Activated CD4-positive, alpha-beta T cell treated with anti-CD3 and anti-CD28 coated beads for 24 hours (primary cell): ENCODE data around the gene ZNF516.

Experiments
- DNase-seq, 2 donors: peaks; one replicate each; pipeline ENCODE4 v3.0.0-alpha.2; 2020; ENCODE audit warnings: low read depth in 2 of 2

The ZNF516 gene

DNA sequence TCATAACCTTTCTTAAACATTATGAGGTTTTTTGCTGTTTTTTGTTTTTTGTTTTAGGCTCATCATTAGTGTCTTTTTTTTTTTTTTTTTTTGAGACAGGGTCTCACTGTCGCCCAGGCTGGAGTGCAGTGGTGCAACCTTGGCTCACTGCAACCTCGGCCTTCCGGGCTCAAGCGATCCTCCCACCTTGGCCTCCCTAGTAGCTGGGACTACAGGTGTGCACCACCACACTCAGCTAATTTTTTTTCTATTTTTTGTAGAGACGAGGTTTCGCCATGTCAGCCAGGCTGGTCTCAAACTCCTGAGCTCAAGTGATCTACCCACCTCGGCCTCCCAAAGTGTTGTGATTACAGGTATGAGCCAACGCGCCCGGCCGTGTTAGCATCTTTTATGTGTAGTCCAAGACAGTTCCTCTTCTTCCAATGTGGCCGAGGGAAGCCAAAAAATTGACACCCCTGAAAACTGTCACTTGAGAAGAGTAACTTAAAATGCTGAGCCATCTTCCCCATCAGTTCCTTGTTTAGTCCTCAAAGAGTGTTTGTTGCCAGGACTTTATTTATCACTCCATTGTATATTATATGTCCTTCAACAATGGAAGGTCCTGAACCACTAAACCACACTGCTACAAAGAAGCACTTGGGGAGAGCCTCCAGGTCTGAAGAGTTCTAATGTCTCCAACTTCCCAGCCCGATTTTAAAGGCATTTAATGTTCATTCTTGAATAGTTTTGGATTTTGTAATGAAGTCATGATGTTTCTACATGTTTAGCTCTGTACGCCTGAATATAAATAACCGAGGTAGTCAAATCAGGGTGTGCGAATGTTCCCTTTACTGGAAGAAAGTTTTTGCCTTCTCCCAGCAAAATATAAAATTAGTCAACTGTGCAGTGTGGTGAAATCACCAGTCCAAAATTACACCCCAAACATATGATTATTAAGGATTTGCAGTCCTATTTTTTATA, 26.4 kb downstream of the ZNF516 start:
- DNase-seq: no peak

DNA sequence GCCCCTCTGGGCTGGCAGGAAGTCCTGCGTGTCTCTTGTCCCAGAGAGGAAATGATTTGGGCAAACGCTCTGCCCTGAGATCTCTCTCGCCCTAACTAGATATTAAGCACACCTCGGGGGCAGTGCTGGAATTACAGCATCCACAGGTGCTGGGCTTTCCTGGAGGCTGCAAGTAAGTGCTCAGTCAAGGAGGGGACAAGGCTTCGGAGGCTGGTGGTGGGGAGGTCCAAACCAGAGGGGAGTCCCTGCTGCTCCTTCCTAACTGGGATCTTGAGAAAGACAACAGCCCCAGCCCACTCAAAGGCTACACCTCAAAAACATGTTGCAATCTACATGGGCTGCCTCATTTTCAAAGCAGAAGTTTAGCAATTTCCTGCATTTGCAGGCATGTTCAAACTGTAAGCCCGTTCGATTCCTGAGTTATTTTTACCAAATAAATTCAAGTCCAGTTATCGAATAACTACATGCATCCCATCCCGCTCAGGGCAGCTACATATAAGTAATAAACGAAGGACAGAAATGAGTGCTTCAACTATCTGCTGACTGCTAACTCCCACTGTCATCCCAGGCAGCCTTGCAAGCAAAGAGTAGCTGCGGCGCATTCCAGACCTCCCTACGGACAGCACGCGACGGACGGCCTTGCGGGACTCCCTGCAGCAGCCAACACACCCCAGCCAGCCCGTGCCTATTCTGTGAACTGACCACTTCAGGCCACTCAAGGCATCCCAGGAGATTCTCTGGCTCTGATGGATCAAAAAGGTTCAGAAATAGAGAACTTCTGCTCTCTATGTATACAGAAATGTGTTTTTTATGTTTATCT, 27.5 kb downstream of the ZNF516 start:
- DNase-seq: no peak

DNA sequence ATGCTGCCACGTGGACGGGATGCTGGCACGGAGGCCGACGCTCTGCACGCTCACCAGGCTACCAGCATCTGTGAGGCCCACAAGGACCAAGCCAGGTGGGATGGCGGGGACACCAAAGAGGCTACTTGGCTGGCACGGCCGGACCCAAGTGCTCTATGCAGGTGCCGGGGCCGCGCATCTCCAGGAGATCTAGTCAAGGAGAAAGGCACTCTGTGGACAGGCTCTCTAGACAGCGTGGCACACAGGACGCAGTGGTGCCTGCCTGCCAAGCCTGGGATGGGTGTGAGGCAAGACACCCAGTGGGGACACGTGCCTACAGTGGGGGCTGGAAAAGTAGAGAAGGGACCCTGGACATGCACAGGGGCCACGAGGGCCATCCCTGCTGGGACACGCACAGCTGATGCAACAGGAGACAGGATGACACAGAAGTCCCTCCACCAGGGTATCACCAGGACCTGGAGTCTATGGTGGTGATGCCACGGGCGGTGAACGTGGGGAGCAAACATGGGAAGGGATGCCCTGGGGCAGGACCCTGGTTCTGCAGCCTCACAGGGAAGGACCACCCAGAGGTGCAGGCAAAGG, 28.5 kb downstream of the ZNF516 start:
- no peak for DNase-seq

DNA sequence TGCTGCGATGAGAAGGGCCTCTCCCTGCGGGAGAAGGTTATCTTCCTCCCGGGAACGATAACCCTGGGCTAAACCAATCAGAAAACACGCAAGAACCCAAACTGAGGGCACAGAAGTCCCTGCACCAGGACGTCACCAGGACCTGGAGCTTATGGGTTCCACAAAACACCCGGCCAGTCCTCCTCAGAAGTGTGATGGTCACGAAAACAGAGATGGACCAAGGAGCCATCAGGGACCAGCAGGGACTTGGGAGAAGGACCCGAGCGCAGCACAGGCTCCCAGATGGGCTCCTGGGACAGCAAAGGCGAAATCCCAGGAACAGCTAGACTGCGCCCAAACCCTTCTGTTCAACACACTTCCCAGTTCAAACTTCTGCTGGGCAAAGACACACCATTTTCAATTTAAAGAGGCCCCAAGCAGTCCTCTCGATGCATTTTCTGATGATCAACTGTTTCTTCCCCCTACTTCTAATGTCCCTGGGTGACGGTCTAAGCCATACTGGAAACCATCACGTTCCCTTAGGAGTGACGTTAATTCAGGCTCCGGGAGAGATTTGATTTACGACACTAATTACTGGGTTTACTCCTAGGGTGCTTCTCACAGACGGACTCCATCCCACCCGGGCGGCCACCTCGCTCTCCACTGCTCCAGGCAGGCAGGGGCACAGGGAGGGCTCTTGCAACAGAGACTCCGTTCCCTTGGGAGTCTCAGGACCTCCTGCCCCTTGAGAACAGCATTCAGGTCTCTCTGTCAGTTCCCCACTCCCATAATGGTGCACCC, 29.2 kb downstream of the ZNF516 start:
- DNase-seq: no peak

DNA sequence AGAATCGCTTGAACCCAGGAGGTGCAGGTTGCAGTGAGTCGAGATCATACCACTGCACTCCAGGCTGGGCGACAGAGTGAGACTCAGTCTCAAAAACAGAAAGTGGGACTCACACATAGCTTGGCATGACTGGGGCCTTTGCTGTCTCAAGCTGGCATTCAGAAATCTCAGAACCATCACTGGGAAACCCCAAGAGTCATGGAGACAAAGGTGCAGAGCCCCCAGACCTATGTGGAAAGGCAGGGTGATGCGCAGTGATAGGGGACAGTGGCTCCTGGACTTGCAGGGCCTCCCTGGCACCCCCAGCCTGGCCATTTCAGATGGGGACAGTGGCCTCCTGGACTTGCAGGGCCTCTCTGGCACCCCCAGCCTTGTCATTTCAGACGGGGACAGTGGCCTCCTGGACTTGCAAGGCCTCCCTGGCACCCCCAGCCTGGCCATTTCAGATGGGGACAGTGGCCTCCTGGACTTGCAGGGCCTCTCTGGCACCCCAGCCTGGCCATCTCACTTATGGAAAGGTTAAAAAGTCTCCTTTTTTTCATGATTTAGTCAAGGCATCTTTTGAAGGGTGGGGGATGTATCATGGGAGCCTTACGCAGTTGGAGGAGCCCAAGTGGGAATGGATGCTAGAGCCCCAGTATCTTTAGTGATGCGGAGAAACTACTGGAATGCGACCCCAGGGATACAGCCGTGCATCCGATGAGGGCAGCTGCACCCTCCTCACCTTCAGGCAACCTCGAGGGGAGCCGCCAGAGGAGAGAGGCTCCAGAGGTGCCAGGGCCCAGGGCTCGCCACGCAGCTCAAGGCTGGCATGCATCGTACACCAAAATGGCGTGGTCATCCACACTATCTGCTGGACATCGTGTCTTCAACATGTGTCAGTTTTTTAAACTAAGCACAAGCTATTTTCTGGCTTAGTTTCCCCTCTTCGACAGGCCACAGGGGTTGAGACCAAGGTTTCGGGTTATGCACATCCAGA, 30.5 kb downstream of the ZNF516 start:
- no peak for DNase-seq

DNA sequence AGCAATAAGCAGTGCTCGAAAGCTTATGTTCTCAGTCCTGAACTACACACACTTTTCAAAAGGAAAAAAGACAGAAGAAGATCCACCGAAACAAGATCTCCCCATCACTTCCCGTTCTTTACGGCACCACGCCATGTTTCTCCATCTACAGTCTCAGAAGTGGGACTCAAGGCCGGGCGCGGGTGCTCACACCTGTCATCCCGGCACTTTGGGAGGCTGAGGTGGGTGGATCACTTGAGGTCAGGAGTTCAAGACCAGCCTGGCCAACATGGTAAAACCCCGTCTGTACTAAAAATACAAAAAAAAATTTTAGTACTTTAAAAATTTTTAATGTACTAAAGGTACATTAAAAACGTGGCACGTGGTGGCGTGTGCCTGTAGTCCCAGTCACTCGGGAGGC, 31.2 kb downstream of the ZNF516 start:
- DNase-seq: no peak

DNA sequence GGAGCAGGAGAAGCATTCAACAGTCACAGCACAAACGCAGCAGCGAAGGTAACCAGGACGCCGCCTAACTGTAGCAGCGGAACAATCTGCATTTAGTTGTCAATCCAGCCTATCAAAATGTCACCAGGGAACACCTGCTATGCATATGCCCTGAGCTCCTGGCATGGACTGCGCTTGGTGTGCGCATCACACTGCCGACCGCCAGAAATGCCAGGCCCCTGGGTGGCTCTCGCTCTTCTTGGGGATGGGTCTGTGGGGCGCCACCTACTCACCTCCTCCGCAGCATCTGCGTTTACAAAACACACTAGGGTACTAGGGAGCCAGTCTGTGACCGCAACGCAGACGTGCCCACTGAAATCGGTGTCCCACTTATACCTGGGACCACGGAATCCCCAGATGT, 31.7 kb downstream of the ZNF516 start:
- DNase-seq: no peak

DNA sequence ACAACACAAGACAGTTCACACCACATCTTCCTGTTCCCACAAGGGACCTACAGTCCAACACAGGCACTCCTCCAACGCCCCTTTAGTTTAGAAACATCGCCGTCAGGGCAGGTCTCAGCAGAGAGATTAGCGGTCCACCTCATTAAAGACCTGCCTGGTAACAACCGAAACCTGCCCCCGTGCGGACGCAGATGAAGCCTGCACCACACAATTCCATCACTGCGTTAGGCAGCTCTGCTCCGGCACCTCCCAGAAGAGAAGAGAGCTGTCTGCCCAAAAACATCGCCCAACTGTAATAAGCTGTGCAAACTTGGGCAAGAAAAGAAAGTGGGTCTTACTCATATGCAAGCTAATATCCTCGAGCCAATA, 32.7 kb downstream of the ZNF516 start:
- no peak for DNase-seq

DNA sequence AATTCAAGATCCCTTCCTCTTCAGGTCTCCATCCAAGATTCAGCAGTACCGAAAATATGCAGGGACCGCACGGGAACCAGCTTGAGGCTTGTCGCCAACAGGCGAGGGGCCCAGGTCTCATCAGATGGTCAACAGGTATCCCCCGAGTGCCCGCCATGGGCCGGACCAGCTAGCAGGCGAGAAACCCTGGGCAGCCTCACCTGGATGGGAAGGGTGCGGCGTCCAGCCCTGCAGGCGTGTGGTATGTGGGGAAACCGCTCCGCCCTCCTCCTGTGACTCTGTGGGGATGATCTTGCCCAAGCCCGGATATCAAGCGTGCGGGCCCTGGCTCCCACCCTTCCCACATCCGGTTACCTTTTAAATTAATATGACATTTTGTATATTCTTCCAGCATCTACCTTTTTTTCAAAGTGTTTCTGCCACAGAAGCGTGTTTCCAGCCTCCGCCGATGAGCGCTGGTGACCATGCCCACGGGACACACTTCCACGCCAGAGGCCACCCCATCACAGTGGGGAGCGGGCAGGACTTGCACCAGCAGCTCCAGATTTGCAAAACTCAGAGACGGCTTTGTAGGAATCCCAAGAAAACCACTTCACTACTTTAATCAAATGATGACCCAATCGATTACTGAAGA, 33.2 kb downstream of the ZNF516 start:
- no peak for DNase-seq

DNA sequence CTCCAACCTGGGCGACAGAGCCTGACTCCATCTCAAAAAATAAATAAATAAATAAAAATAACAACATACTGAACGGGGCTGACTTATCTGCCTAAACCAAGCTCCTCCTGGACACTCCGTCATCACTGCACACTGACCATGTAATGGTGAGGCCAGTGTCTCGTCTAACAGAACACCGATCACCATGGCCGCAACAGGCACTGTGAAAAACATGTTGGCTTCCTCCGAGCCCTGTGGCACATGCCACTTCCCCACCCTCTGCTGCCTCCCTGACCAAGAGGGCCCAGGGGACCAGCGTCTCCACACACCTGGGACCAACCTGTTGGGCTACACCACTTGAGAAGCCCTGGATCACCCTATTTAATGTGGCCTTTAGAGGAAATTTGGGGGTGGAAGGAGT, 33.9 kb downstream of the ZNF516 start:
- no peak for DNase-seq

DNA sequence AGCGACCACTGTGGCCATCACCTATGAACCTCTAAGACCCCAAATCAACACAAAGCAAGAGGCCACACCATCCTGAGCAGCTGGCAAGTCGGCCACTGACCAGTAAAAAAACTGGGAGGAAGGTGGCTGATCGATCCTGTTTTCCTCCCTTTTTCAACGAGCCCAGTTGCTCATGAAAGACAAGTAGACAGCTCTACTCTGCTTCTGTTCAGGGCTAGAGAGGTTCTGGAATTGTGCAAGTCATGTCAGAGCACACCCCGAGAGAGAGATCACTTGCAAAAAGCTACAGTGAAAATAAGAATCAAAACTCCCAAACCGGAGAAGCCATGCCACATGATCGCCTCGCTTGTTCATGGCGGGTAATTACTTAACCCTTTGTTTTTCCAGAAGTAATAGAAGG, 34.6 kb downstream of the ZNF516 start:
- DNase-seq: no peak

DNA sequence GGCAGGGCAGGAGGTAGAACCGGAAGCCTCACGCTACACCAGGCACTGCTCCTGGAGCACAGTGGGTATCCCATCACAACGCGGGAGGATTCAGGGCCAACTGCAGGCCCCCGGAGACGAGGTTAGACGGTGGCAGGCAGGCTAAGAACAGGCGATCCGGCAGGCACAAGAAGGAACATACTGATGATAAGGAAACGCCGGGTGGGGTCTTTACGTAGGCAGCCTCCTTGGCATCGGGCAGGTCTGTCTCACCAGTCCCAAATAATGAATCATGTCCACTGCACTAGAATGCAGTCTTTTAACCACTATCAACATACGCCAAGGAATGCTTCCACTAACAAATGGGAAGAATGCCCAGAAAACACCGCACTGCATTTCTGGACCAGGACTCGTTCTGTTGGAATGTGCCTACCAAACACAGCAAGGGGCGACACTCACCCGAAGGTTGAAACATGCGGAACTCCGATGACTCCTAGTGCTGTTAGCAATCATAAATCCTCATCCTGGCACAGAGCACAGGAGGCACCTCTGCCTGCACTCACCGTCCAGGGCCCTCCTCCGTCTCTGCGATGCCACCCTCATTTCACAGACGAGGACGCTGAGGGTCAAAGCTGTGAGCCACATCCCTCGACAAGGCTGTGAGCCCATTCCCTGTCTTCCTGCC, 35.2 kb downstream of the ZNF516 start:
- DNase-seq: no peak

DNA sequence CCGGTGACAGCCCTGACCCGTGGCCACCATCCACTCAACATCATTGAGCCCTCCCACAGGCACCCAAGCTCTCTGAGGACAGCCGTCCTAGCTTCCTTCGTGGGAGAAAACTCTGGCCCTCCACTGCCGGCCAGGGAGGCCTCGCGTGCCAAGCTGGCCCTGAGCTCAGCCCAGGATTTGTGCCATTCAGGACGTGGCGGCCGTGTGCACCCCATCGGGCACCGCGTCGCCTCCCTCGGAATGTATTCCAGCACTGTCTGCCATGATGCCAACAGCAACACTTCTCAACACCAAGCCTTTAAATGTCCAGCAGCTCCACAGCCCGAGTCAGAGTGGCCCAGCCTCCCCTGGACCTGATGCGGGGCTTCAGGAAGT, 35.7 kb downstream of the ZNF516 start:
- no peak for DNase-seq

DNA sequence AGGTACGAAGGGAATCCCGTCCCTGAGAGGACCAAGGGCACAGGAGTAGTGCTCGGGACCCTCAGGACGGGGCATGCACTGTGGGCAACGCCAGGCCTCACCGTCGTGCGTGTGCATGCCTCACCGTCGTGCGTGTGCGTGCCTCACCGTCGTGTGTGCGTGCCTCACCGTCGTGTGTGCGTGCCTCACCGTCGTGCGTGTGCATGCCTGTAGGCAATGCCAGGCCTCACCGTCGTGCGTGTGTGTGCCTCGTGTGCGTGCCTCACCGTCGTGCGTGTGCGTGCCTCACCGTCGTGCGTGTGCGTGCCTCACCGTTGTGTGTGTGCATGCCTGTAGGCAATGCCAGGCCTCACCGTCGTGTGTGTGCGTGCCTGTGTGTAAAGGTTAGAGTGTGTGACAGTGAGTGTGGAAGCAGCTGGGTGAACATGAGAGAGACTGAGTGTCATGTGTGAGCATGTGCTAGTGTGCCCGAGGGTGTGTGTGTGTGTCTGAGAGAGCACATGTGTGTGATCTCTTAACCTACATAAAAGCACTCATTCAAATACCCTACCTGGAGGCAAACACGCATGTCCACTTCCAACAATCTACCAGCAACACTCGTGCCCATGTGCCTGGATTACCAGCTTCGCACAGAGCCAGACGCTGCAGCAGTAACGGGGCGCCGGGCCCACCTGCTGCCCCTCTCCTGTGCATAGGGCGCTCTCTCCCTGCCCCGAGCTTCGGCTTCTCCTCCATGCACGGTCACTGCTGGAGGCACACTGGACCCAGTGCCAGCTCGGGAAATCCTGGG, 36.3 kb downstream of the ZNF516 start:
- DNase-seq: no peak

DNA sequence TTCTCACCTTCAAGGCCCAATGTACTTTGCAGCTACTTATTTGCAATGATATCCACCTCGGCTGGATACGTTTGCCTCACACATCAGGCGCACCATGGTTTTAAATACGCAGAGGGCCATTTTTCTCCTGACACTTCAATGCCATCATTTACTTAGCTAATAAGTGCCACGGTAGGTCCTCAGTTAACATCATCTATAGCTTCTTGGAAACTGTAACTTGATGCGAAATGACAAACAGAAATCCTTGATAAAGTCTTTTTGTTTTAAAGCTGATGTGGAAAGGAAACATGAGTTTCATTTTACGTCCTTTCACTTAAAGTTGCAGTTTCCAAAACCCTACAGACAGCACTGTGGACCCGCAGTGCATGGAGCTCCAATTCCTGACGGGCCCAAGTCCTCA, 37.1 kb downstream of the ZNF516 start:
- DNase-seq: no peak

DNA sequence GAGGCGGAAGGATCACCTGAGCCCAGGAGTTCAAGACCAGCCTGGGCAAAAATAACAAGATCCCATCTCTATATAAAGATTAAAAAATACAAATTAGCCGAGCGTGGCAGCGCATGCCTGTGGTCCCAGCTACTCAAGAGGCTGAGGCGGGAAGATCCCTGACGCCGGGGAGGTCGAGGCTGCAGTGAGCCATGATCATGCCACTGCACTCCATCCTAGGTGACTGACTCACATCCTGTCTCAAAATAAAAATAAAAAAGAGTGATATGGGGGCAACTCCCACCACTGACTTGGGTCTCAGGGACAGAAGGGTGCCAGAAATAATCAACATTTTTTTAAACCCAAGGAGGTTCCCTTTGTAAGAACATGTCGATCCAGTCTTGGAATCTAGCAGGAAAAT, 37.6 kb downstream of the ZNF516 start:
- no peak for DNase-seq

DNA sequence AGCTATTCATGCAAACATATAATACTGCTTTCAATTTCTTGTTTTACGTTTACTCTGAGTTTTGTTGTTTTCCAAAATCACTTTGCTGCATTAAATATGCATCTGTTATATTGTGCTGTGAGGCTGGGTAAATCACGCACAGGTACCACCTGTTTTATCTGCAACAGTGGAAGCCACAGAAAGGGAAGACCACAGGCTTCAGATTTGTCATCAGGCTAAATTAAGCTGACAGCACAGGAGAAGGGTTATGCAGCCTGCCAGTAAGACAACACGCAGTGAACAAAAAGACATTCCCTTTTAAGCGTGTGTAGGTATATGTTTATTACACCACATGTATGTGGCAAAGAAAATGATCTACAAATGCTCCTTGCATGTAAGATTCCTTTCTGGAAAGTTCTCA, 38.2 kb downstream of the ZNF516 start:
- DNase-seq: no peak

DNA sequence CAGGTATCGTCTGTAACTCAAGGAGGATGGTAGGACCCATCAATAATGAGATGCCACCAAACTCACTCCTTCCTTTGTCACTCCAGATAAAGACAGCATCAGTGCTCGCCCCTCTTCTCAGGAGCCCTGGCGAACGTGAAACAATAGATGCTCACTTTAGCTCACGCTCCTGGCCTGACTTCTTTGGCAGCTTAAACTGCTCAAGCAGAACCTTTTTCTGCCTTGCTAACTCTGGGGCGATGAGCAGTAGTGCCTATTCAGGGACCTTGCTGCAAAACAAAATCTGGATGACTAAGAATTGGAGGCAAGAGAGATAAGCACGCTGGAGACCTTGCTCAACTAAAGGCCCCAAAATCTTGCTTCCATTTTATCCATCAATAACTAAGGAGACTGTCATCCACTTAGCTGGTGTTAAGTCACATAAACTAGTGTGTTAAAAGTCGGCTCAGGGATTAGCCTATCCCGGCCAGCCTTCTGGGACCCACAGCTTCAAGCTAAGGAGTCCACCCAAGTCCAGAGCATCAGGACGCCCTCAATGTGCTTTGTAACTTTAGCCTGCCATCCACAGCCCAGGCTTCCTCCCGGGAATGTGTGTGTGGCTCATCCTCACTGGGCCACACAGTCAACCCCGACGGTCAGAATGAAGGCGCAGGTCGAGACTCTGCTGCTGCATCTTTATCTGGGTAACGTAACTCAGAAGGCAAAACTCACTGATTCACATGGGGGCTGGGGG, 38.9 kb downstream of the ZNF516 start:
- DNase-seq: no peak
